ENCODE data around the gene JAZF1.

JAZF1 gene

DNA sequence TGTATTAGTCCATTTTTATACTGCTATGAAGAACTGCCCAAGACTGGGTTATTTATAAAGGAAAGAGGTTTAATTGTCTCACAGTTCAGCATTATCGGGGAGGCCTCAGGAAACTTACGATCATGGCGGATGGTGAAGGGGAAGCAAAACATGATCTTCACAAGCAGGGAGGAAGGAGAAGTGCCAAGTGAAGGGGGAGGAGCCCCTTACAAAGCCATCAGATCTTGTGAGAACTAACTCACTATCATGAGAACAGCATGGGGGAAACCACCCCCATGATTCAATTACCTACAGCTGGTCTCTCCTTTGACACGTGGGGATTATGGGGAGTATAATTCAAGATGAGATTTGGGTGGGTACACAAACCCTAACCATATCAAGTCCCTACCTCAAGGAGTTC, 85.4 kb downstream of the JAZF1 start:
- H3K9ac ChIP-seq (ENCODE audit: low read length): no peak overlapping the region
- H3K36me3 ChIP-seq (ENCODE audit: insufficient read depth, low read length): no peaks in the 10 kb centered on the region
- no peak overlapping the region for H3K4me2 ChIP-seq (ENCODE audit: low read length)
- TF ChIP-seq EZH2 (IDR thresholded peaks at IDR 0.05; ENCODE audit: borderline replicate concordance, low read length): no peak
- TF ChIP-seq, protein P1, sequence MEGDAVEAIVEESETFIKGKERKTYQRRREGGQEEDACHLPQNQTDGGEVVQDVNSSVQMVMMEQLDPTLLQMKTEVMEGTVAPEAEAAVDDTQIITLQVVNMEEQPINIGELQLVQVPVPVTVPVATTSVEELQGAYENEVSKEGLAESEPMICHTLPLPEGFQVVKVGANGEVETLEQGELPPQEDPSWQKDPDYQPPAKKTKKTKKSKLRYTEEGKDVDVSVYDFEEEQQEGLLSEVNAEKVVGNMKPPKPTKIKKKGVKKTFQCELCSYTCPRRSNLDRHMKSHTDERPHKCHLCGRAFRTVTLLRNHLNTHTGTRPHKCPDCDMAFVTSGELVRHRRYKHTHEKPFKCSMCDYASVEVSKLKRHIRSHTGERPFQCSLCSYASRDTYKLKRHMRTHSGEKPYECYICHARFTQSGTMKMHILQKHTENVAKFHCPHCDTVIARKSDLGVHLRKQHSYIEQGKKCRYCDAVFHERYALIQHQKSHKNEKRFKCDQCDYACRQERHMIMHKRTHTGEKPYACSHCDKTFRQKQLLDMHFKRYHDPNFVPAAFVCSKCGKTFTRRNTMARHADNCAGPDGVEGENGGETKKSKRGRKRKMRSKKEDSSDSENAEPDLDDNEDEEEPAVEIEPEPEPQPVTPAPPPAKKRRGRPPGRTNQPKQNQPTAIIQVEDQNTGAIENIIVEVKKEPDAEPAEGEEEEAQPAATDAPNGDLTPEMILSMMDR (IDR thresholded peaks at IDR 0.05; ENCODE audit: low read length): no peak
- H3K9me3 ChIP-seq (ENCODE audit: low read length): no peaks in the 10 kb centered on the region
- H3K9me2 ChIP-seq (ENCODE audit: low read depth, low read length): no peaks in the 10 kb centered on the region
- no peak overlapping the region for H3K4me3 ChIP-seq (ENCODE audit: low read depth, low read length, poor library complexity, severe bottlenecking)
- no peaks in the 10 kb centered on the region for H3K27me3 ChIP-seq (ENCODE audit: insufficient read depth, low read length)
- H4K20me1 ChIP-seq (ENCODE audit: insufficient read depth, low read length): no peaks in the 10 kb centered on the region
- no peaks in the 10 kb centered on the region for H3K79me2 ChIP-seq (ENCODE audit: insufficient read depth, low read length)
- H3K4me1 ChIP-seq (ENCODE audit: insufficient read depth, low read length, severe bottlenecking): no peaks in the 10 kb centered on the region
- H3F3A ChIP-seq (ENCODE audit: insufficient read depth, low read length): no peaks in the 10 kb centered on the region
- no peak overlapping the region for H3K27ac ChIP-seq (ENCODE audit: low read depth, low read length, poor library complexity, severe bottlenecking)
- H2AFZ ChIP-seq (ENCODE audit: low read length): no peak overlapping the region

DNA sequence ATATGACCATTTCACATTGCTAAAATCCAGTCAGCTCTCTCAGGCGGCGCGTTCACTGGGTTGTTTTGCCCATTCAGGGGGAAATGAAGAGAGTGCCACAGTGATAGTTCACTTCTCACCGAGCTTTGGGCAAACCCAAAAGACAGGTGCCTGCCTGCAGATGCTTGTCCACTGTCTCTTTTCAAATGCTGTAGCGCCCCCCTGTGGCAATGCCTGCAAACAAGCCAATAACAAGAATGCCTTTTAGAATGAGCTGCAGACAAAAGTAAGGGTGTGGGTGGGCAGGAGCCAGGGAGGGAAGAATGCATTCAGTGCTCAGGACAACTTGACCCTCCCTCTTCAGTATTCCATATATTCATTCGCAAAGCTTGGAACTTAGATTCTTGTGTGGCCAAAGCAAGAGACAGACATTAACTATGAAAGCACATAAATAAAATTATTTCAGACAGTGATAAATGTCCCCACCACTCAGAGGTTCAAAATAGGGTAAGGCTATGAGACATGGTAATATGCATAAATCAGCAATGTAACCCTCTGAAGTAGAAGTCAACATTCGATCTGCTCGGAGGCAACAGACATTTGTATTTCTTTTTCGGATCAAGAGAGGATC, 86.9 kb downstream of the JAZF1 start:
- H3K79me2 ChIP-seq (ENCODE audit: insufficient read depth, low read length): no peaks in the 10 kb centered on the region
- H2AFZ ChIP-seq (ENCODE audit: low read length): no peak overlapping the region
- H3K9me3 ChIP-seq (ENCODE audit: low read length): no peaks in the 10 kb centered on the region
- TF ChIP-seq, protein P1 (IDR thresholded peaks at IDR 0.05; ENCODE audit: low read length): peak; percentile 95
- no peak for TF ChIP-seq EZH2 (IDR thresholded peaks at IDR 0.05; ENCODE audit: borderline replicate concordance, low read length)
- H3F3A ChIP-seq (ENCODE audit: insufficient read depth, low read length): no peaks in the 10 kb centered on the region
- no peak overlapping the region for H3K4me2 ChIP-seq (ENCODE audit: low read length)
- no peaks in the 10 kb centered on the region for H4K20me1 ChIP-seq (ENCODE audit: insufficient read depth, low read length)
- no peak overlapping the region for H3K9ac ChIP-seq (ENCODE audit: low read length)
- H3K4me3 ChIP-seq (ENCODE audit: low read depth, low read length, poor library complexity, severe bottlenecking): no peak overlapping the region
- no peaks in the 10 kb centered on the region for H3K4me1 ChIP-seq (ENCODE audit: insufficient read depth, low read length, severe bottlenecking)
- H3K36me3 ChIP-seq (ENCODE audit: insufficient read depth, low read length): no peaks in the 10 kb centered on the region
- no peaks in the 10 kb centered on the region for H3K9me2 ChIP-seq (ENCODE audit: low read depth, low read length)
- H3K27me3 ChIP-seq (ENCODE audit: insufficient read depth, low read length): no peaks in the 10 kb centered on the region
- H3K27ac ChIP-seq (ENCODE audit: low read depth, low read length, poor library complexity, severe bottlenecking): no peak overlapping the region

DNA sequence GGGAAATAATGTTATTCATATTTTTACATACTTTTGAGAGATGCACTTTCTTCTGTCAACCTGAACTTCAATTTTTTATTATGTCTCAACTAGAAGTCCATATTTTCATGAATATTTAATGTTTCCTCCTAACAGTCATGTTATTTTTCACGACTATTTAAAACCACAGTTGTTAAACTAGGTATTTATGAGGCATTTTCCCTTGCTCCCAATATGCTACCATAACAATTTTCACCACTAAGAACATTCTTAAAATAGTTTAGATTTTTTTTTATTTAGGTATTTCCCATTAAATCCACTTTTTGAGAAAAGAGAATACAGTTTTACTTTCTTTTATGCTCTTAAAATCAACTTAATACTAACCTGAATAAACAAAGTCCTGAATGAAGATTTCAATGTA, 89.4 kb downstream of the JAZF1 start:
- no peaks in the 10 kb centered on the region for H3K36me3 ChIP-seq (ENCODE audit: insufficient read depth, low read length)
- no peak overlapping the region for H3K4me3 ChIP-seq (ENCODE audit: low read depth, low read length, poor library complexity, severe bottlenecking)
- H4K20me1 ChIP-seq (ENCODE audit: insufficient read depth, low read length): no peaks in the 10 kb centered on the region
- H2AFZ ChIP-seq (ENCODE audit: low read length): no peak overlapping the region
- peaks cover 6% of the 10 kb centered on the region for H3K4me1 ChIP-seq (ENCODE audit: insufficient read depth, low read length, severe bottlenecking)
- H3K27me3 ChIP-seq (ENCODE audit: insufficient read depth, low read length): no peaks in the 10 kb centered on the region
- no peaks in the 10 kb centered on the region for H3K79me2 ChIP-seq (ENCODE audit: insufficient read depth, low read length)
- H3K27ac ChIP-seq (ENCODE audit: low read depth, low read length, poor library complexity, severe bottlenecking): no peak overlapping the region
- no peaks in the 10 kb centered on the region for H3K9me2 ChIP-seq (ENCODE audit: low read depth, low read length)
- no peaks in the 10 kb centered on the region for H3F3A ChIP-seq (ENCODE audit: insufficient read depth, low read length)
- TF ChIP-seq, protein P1 (IDR thresholded peaks at IDR 0.05; ENCODE audit: low read length): no peak
- TF ChIP-seq EZH2 (IDR thresholded peaks at IDR 0.05; ENCODE audit: borderline replicate concordance, low read length): no peak
- no peaks in the 10 kb centered on the region for H3K9me3 ChIP-seq (ENCODE audit: low read length)
- H3K4me2 ChIP-seq (ENCODE audit: low read length): no peak overlapping the region
- no peak overlapping the region for H3K9ac ChIP-seq (ENCODE audit: low read length)

All from OCI-LY1 (cell line).